Spinal cord (tissue), 10 donors: ENCODE data around the gene AVP. TPM values are rescaled to one million over a fixed set of nuclear protein-coding genes. Genes with fewer than 3 reads are reported as not detected.
A peak's percentile ranks its signal among the peaks of the same experiment; 100 is the strongest.

Source experiments
- DNase-seq, 6 donors: peaks; one replicate each; pipeline versions ENCODE4 v3.0.0 to v3.0.0-alpha.2; 2013 to 2015; ENCODE audit warnings: low spot score in 6 of 6, low read depth in 4 of 6
- H3K27ac ChIP-seq: one replicate; pipeline ENCODE4 v1.5.1; 2013; ENCODE audit warnings: low read depth, low read length, control low read depth
- H3K27me3 ChIP-seq: one replicate; pipeline ENCODE4 v1.6.1; 2013; ENCODE audit warnings: low read length; ENCODE audit not compliant: control insufficient read depth, insufficient read depth
- H3K36me3 ChIP-seq: one replicate; pipeline ENCODE4 v1.6.1; 2013; ENCODE audit warnings: low read length; ENCODE audit not compliant: control insufficient read depth, insufficient read depth
- H3K4me1 ChIP-seq: one replicate; pipeline ENCODE4 v1.6.1; 2013; ENCODE audit warnings: low read length; ENCODE audit not compliant: control insufficient read depth, insufficient read depth
- H3K4me3 ChIP-seq: one replicate; pipeline ENCODE4 v1.5.1; 2013; ENCODE audit warnings: low read depth, low read length, control low read depth
- H3K9me3 ChIP-seq: one replicate; pipeline ENCODE4 v1.6.1; 2013; ENCODE audit warnings: low read length; ENCODE audit not compliant: control insufficient read depth, insufficient read depth
- WGBS: methylation state at CpG from one replicate; pipeline ENCODE4 v1.1.5; 2013; ENCODE audit warnings: missing lambda C conversion rate; ENCODE audit not compliant: insufficient coverage; 5-methylcytosine and 5-hydroxymethylcytosine counted together
- polyA plus RNA-seq, 2 donors: library from polyadenylated mRNA; unstranded; fragments of 120-200 nt; gene quantifications; one replicate each; pipeline ENCODE4 v1.2.1, GENCODE V29; 2013; ENCODE audit not compliant: insufficient read length in 2 of 2
- total RNA-seq, 2 donors: library from RNA; depleted of rRNA in 1 of 2; stranded (reverse); fragments of 120-200 nt in 1 of 2; fragments of >200 nt in 1 of 2; gene quantifications; one replicate each; pipeline versions ENCODE4 v1.2.3 to v1.2.4, GENCODE V29; 2013 to 2014
- donor health status: healthy.

Gene AVP
- total and polyA plus RNA-seq, 4 donors = not detected

GRCh38 chr20:3059489-3059888 is 25.0 kb downstream of the AVP start:
- Histone ChIP-seq H3K4me1 (no peaks in the 10 kb centered on the region), H3K36me3 (no peaks in the 10 kb centered on the region), H3K27me3 (no peaks in the 10 kb centered on the region), H3K4me3 (no peak overlapping the region), H3K27ac (no peak overlapping the region), H3K9me3 (no peaks in the 10 kb centered on the region)
- DNase-seq = no peak
- WGBS = 93% methylated on average over 3 of the region's 3 CpGs

- H3K4me1 ChIP-seq = peaks cover 15% of the 10 kb centered on the region
- H3K27me3 ChIP-seq = no peaks in the 10 kb centered on the region
- WGBS = 64% methylated on average over 5 of the region's 7 CpGs
- H3K36me3 ChIP-seq = peaks cover 31% of the 10 kb centered on the region
- no peak for DNase-seq
- H3K9me3 ChIP-seq = no peaks in the 10 kb centered on the region
- H3K27ac ChIP-seq = no peak overlapping the region
- no peak overlapping the region for H3K4me3 ChIP-seq
Observed at GRCh38 chr20:3051385-3052019, 33.0 kb downstream of the AVP start.

GRCh38 chr20:3047486-3048419 is 36.8 kb downstream of the AVP start:
- Histone ChIP-seq H3K36me3 (peaks cover 47% of the 10 kb centered on the region), H3K4me1 (peaks cover 28% of the 10 kb centered on the region), H3K9me3 (no peaks in the 10 kb centered on the region), H3K27me3 (no peaks in the 10 kb centered on the region), H3K27ac (no peak overlapping the region), H3K4me3 (no peak overlapping the region)
- DNase-seq = no peak
- 95% methylated on average over 11 of the region's 14 CpGs for WGBS

GRCh38 chr20:3046677-3047462 is 37.7 kb downstream of the AVP start:
- H3K27me3 ChIP-seq = no peaks in the 10 kb centered on the region
- H3K4me3 ChIP-seq = peak overlapping the region; percentile 74
- DNase-seq = no peak
- 11% methylated on average over 23 of the region's 39 CpGs for WGBS
- H3K27ac ChIP-seq = no peak overlapping the region
- peaks cover 31% of the 10 kb centered on the region for H3K4me1 ChIP-seq
- H3K36me3 ChIP-seq = peaks cover 49% of the 10 kb centered on the region
- H3K9me3 ChIP-seq = no peaks in the 10 kb centered on the region

- WGBS = under 1% methylated on average over 104 of the region's 104 CpGs
- Histone ChIP-seq H3K9me3 (no peaks in the 10 kb centered on the region), H3K27me3 (no peaks in the 10 kb centered on the region), H3K27ac (peak within 1 kb of the TSS; percentile 89), H3K4me3 (peak within 1 kb of the TSS; percentile 74), H3K36me3 (peaks cover 54% of the 10 kb centered on the region), H3K4me1 (peaks cover 31% of the 10 kb centered on the region)
- DNase-seq = peak; percentile 77 to 96 (median 86)
Observed at GRCh38 chr20:3045816-3046676, 38.5 kb downstream of the AVP start, which contains the start of gene MRPS26. TSS of gene MRPS26 (plus strand) at chr20:3046052. CDS start at chr20:3046069, 17 bp downstream.

- peak in 3 of 6 donors; percentile 14 to 93 (median 17) for DNase-seq
- peak overlapping the region; percentile 89 for H3K27ac ChIP-seq
- H3K4me1 ChIP-seq = peaks cover 31% of the 10 kb centered on the region
- no peaks in the 10 kb centered on the region for H3K27me3 ChIP-seq
- WGBS = 3% methylated on average over 24 of the region's 24 CpGs
- peak overlapping the region; percentile 74 for H3K4me3 ChIP-seq
- H3K36me3 ChIP-seq = peaks cover 59% of the 10 kb centered on the region
- no peaks in the 10 kb centered on the region for H3K9me3 ChIP-seq
Observed at GRCh38 chr20:3045042-3045815, 39.3 kb downstream of the AVP start.

GRCh38 chr20:3044336-3044965 is 40.1 kb downstream of the AVP start:
- Histone ChIP-seq H3K4me1 (peaks cover 31% of the 10 kb centered on the region), H3K27ac (peak overlapping the region; percentile 89), H3K36me3 (peaks cover 64% of the 10 kb centered on the region), H3K27me3 (no peaks in the 10 kb centered on the region), H3K9me3 (no peaks in the 10 kb centered on the region), H3K4me3 (no peak overlapping the region)
- 97% methylated on average over 7 of the region's 8 CpGs for WGBS
- no peak for DNase-seq

GRCh38 chr20:3043322-3043721 is 41.2 kb downstream of the AVP start, which contains the start of gene GNRH2:
TSS of gene GNRH2 (plus strand) at chr20:3043622. CDS start at chr20:3044415, 793 bp downstream.
- no peak within 1 kb of the TSS for H3K4me3 ChIP-seq
- H3K9me3 ChIP-seq = no peaks in the 10 kb centered on the region
- no peak for DNase-seq
- H3K27me3 ChIP-seq = no peaks in the 10 kb centered on the region
- peaks cover 31% of the 10 kb centered on the region for H3K4me1 ChIP-seq
- 90% methylated on average over 2 of the region's 3 CpGs for WGBS
- H3K27ac ChIP-seq = peak within 1 kb of the TSS; percentile 71
- H3K36me3 ChIP-seq = peaks cover 56% of the 10 kb centered on the region
